ENCODE data around the gene SLC35G3. TPM values are rescaled to one million over a fixed set of nuclear protein-coding genes. Genes with fewer than 3 reads are reported as not detected.

Gene SLC35G3
- total and polyA plus RNA-seq, 2 of the 4 experiments (the other 2 are of a cell fraction): not detected

GRCh38 chr17:35187481-35187880, 6.7 kb downstream of the SLC35G3 start:
- H2BK15ac ChIP-seq (ENCODE audit: low read depth, low read length): no peak overlapping the region
- no peak overlapping the region for H2AK9ac ChIP-seq (replicated peaks; ENCODE audit: low read depth, low read length, poor library complexity)
- no peak overlapping the region for H2BK120ac ChIP-seq (ENCODE audit: low read depth, low read length)
- H4K20me1 ChIP-seq (ENCODE audit: insufficient read depth, low read length): no peaks in the 10 kb centered on the region
- H3K56ac ChIP-seq (ENCODE audit: extremely low read depth, insufficient read depth, low read length): no peak overlapping the region
- no peak overlapping the region for H3K4ac ChIP-seq (ENCODE audit: low read depth, low read length)
- ChIA-PET POLR2A (ENCODE audit: unreplicated experiment) (no interaction called here), CTCF (no interaction called here)
- no peaks in the 10 kb centered on the region for H3K79me1 ChIP-seq (ENCODE audit: low read depth in 1 of 2, low read length in 2 of 2)
- dilution Hi-C loops (cut with HindIII; ENCODE audit: low sequenced_read_pairs, unreplicated experiment): loop anchor here (25.0 kb wide), 1 partner anchor 350 kb away; the partner anchor contains the start of gene SLFN12L
- H4K91ac ChIP-seq (ENCODE audit: insufficient read depth, low read depth, low read length): no peak overlapping the region
- DNase-seq: no peak
- H3K4me3 ChIP-seq (ENCODE audit: insufficient read depth, low read depth, low read length): no peak overlapping the region
- H2BK5ac ChIP-seq (ENCODE audit: low read depth, low read length, poor library complexity, severe bottlenecking): no peak overlapping the region
- no peak for ATAC-seq (ENCODE audit: low read depth)
- H2AFZ ChIP-seq (replicated peaks; ENCODE audit: low read length, poor library complexity): no peak overlapping the region
- intact Hi-C loops (cut with micrococcal nuclease): no loop called here
- peaks cover 8% of the 10 kb centered on the region for H3K27me3 ChIP-seq (ENCODE audit: control insufficient read depth, insufficient read depth, low read length)
- H4K5ac ChIP-seq (ENCODE audit: low read depth, low read length): no peak overlapping the region
- no peak overlapping the region for H3K4me2 ChIP-seq (ENCODE audit: low read depth, low read length)
- no peaks in the 10 kb centered on the region for H3K4me1 ChIP-seq (ENCODE audit: control insufficient read depth, insufficient read depth, low read length)
- no peak overlapping the region for H2BK20ac ChIP-seq (ENCODE audit: low read depth, low read length)
- H3K9me1 ChIP-seq (ENCODE audit: insufficient read depth, low read length): no peaks in the 10 kb centered on the region
- no peak overlapping the region for H3K14ac ChIP-seq (replicated peaks; ENCODE audit: low read depth, low read length)
- H3K9ac ChIP-seq (ENCODE audit: low read depth, low read length): no peak overlapping the region
- in situ Hi-C loops (cut with MboI; ENCODE audit: low sequenced_read_pairs): no loop called here
- BruUV-seq (replicated peaks): no TSS peak
- no peaks in the 10 kb centered on the region for H3K36me3 ChIP-seq (ENCODE audit: control insufficient read depth, insufficient read depth, low read length)
- H3K23ac ChIP-seq (ENCODE audit: low read depth, low read length): no peak overlapping the region
- WGBS, 2 experiments (ENCODE audit: extremely low coverage in 2 of 2, insufficient read length in 1 of 2): no CpG with 5 or more reads among the region's 2 CpGs
- no peak overlapping the region for H2AK5ac ChIP-seq (ENCODE audit: low read depth, low read length)
- H3K18ac ChIP-seq (ENCODE audit: low read depth, low read length): no peak overlapping the region
- H3K27ac ChIP-seq (ENCODE audit: insufficient read depth, low read length): no peak overlapping the region
- H3K9me3 ChIP-seq (ENCODE audit: control insufficient read depth, insufficient read depth, low read length): no peaks in the 10 kb centered on the region
- TF ChIP-seq BHLHE40 (IDR thresholded peaks at IDR 0.05; ENCODE audit: low read depth, low read length): no peak
- TF ChIP-seq MAZ (IDR thresholded peaks at IDR 0.05; ENCODE audit: borderline replicate concordance, low read depth, low read length): no peak
- TF ChIP-seq RAD21 (IDR thresholded peaks at IDR 0.05; ENCODE audit: low read length): no peak
- no peak for TF ChIP-seq POLR2A (IDR thresholded peaks at IDR 0.05; ENCODE audit: low read depth, low read length)
- TF ChIP-seq MXI1 (IDR thresholded peaks at IDR 0.05; ENCODE audit: borderline replicate concordance, low read depth, low read length): no peak
- H4K8ac ChIP-seq (ENCODE audit: low read depth in 2 of 2, low read length in 2 of 2): no peak overlapping the region
